ENCODE measurements around the gene BCL2. TPM values are rescaled to one million over a fixed set of nuclear protein-coding genes. Genes with fewer than 3 reads are reported as not detected.
"Not testable (repeated sequence)": the region's sequence is repeated elsewhere in the genome, so short reads cannot be mapped to it uniquely, and the experiment has no call there.

The BCL2 gene
- total and polyA plus RNA-seq, 9 of the 15 experiments (the other 6 are each of a cell fraction or from before 2014, with no cell fraction given): 0.10 to 1.1 (median 0.65) TPM

DNA sequence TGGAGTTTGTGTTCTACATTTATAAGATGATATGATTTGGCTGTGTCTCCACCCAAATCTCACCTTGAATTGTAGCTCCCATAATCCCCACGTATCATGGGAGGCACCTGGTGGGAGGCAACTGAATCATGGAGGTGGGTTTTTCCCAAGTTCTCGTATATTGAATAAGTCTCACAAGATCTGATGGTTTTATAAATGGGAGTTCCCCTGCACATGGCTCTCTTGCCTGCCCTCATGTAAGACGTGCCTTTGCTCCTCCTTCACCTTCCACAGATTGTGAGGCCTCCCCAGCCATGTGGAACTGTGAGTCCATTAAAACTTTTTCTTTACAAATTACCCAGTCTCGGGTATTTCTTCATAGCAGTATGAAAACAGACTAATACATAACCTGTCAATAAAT lies 83.6 kb downstream of the BCL2 start:
- DNase-seq (ENCODE audit: extremely low read depth in 1 of 4, low spot score in 3 of 4); intact Hi-C loops (cut with micrococcal nuclease): not testable (repeated sequence)

DNA sequence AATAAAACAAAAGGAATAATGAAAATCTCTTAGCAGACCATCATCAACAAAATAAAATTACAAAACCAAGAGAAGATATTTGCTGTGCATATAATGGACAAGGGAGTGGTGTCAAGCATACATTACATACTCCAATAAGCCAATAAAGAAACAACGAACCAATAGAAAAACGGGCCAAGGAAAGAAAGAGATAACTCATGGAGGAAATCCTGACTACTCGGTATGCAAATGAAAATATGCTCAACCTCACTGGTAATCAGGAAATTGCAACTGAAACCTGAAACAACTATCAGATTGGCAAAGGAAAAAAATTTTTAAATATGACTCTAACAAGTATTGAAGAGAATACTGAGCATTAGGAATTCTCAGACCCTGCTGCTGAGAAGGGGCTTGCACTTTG lies 84.7 kb downstream of the BCL2 start:
- ChIA-PET POLR2A (no interaction called here), CTCF (ENCODE audit: low intra/inter-chr PET ratio) (no interaction called here)
- no peaks in the 10 kb centered on the region for H3K79me2 ChIP-seq (ENCODE audit: control insufficient read depth, insufficient read depth, low read length)
- WGBS (ENCODE audit: insufficient coverage, low coverage, missing lambda C conversion rate): 0% methylated on average over 3 of the region's 3 CpGs
- no peak overlapping the region for H2AFZ ChIP-seq (ENCODE audit: low read depth, low read length)
- intact Hi-C loops (cut with micrococcal nuclease) (no loop called here), in situ Hi-C loops (cut with MboI) (no loop called here)
- no peaks in the 10 kb centered on the region for H3K36me3 ChIP-seq (ENCODE audit: control insufficient read depth, insufficient read depth, low read length)
- no peaks in the 10 kb centered on the region for H3K9me3 ChIP-seq (replicated peaks; ENCODE audit: control insufficient read depth, insufficient read depth, low read depth, low read length)
- H4K20me1 ChIP-seq (replicated peaks; ENCODE audit: control insufficient read depth, insufficient read depth, low read length): no peaks in the 10 kb centered on the region
- no peak for FAIRE-seq
- H3K4me2 ChIP-seq (ENCODE audit: insufficient read depth, low read length): no peak overlapping the region
- no peak overlapping the region for H3K9ac ChIP-seq (ENCODE audit: insufficient read depth in 1 of 2, low read depth in 2 of 2, low read length in 2 of 2)
- H3K27me3 ChIP-seq (ENCODE audit: control insufficient read depth in 2 of 2, insufficient read depth in 2 of 2, low read length in 2 of 2): no peaks in the 10 kb centered on the region
- no peaks in the 10 kb centered on the region for H3K4me1 ChIP-seq (replicated peaks in 1 of 2; ENCODE audit: control insufficient read depth in 2 of 2, insufficient read depth in 2 of 2, low read length in 2 of 2)
- no peak for ATAC-seq
- BruUV-seq (replicated peaks): no TSS peak
- no peak overlapping the region for H3K4me3 ChIP-seq
- no peak overlapping the region for H3K27ac ChIP-seq (ENCODE audit: extremely low read depth, low read depth, low read length)
- H3K9me1 ChIP-seq (ENCODE audit: control insufficient read depth, insufficient read depth, low read length): no peaks in the 10 kb centered on the region
- no peak for TF ChIP-seq TBL1XR1 (IDR thresholded peaks at IDR 0.05; ENCODE audit: low read length in 2 of 2)
- no peak for TF ChIP-seq TCF7L2 (IDR thresholded peaks at IDR 0.05; ENCODE audit: low read depth, low read length)
- no peak for TF ChIP-seq ZNF311 (CRISPR knock-in tag; IDR thresholded peaks at IDR 0.05)
- no peak for TF ChIP-seq TAL1 (IDR thresholded peaks at IDR 0.05)
- TF ChIP-seq SMARCC2 (IDR thresholded peaks at IDR 0.05; ENCODE audit: low read depth): no peak
- no peak for TF ChIP-seq ZKSCAN8 (CRISPR knock-in tag; IDR thresholded peaks at IDR 0.05)
- TF ChIP-seq LCOR (CRISPR knock-in tag; IDR thresholded peaks at IDR 0.05): no peak
- TF ChIP-seq CTBP1 (IDR thresholded peaks at IDR 0.05; ENCODE audit: borderline replicate concordance): no peak
- no peak for TF ChIP-seq ARID1B (IDR thresholded peaks at IDR 0.05)
- no peak for DNase-seq (ENCODE audit: extremely low read depth in 1 of 4, low spot score in 3 of 4)

More for the DNA sequence above, 83.6 kb downstream of the BCL2 start:
- H3K9me1 ChIP-seq (ENCODE audit: control insufficient read depth, insufficient read depth, low read length); ATAC-seq; H3K9ac ChIP-seq (ENCODE audit: insufficient read depth in 1 of 2, low read depth in 2 of 2, low read length in 2 of 2); H3K4me2 ChIP-seq (ENCODE audit: insufficient read depth, low read length); H3K4me1 ChIP-seq (replicated peaks in 1 of 2; ENCODE audit: control insufficient read depth in 2 of 2, insufficient read depth in 2 of 2, low read length in 2 of 2); BruUV-seq (replicated peaks); H2AFZ ChIP-seq (ENCODE audit: low read depth, low read length); H3K27ac ChIP-seq (ENCODE audit: extremely low read depth, low read depth, low read length); in situ Hi-C loops (cut with MboI); H4K20me1 ChIP-seq (replicated peaks; ENCODE audit: control insufficient read depth, insufficient read depth, low read length); H3K79me2 ChIP-seq (ENCODE audit: control insufficient read depth, insufficient read depth, low read length); H3K27me3 ChIP-seq (ENCODE audit: control insufficient read depth in 2 of 2, insufficient read depth in 2 of 2, low read length in 2 of 2); POLR2A ChIA-PET; H3K9me3 ChIP-seq (replicated peaks; ENCODE audit: control insufficient read depth, insufficient read depth, low read depth, low read length); H3K36me3 ChIP-seq (ENCODE audit: control insufficient read depth, insufficient read depth, low read length); H3K4me3 ChIP-seq; FAIRE-seq; CTCF ChIA-PET (ENCODE audit: low intra/inter-chr PET ratio): not testable (repeated sequence)
- WGBS (ENCODE audit: insufficient coverage, low coverage, missing lambda C conversion rate): 11% methylated on average over 4 of the region's 4 CpGs

Data from K562 (cell line).